Keratinocyte (primary cell): Measurements from ENCODE around the gene CTNNA3. TPM values are rescaled to one million over a fixed set of nuclear protein-coding genes. Genes with fewer than 3 reads are reported as not detected.

Source experiments
- DNase-seq: peaks from one replicate; pipeline ENCODE4 v3.0.0-alpha.2; 2011; ENCODE audit warnings: low read depth, missing footprints, low spot score
- FAIRE-seq: peaks from 2 replicates; lab custom pipeline; 2011; peaks lifted over from hg19 to GRCh38; lab: Jason Lieb, UNC
- H2AFZ ChIP-seq: 2 replicates; pipeline ENCODE4 v1.6.0; 2012; ENCODE audit warnings: low read length, control low read depth, inconsistent platforms; ENCODE audit not compliant: control insufficient read depth
- H3K27ac ChIP-seq: 2 replicates; pipeline ENCODE4 v1.5.1; 2011; ENCODE audit warnings: low read length; ENCODE audit not compliant: control insufficient read depth, insufficient read depth
- H3K27me3 ChIP-seq: 3 replicates; pipeline ENCODE4 v1.6.0; 2011; ENCODE audit warnings: low read length; ENCODE audit not compliant: control insufficient read depth, insufficient read depth; ENCODE audit errors: extremely low read depth
- H3K36me3 ChIP-seq, 2 experiments: 2 replicates in 1 of 2; 3 replicates in 1 of 2; pipeline ENCODE4 v1.5.1; 2011; ENCODE audit warnings: low read length in 2 of 2, mild to moderate bottlenecking in 1 of 2; ENCODE audit not compliant: control insufficient read depth in 2 of 2, insufficient read depth in 2 of 2; ENCODE audit errors: extremely low read depth in 1 of 2
- H3K4me1 ChIP-seq: 3 replicates; pipeline ENCODE4 v1.5.1; 2011; ENCODE audit warnings: low read length; ENCODE audit not compliant: control insufficient read depth, insufficient read depth; ENCODE audit errors: extremely low read depth
- H3K4me2 ChIP-seq: 3 replicates; pipeline ENCODE4 v1.6.0; 2011; ENCODE audit warnings: low read depth, low read length; ENCODE audit not compliant: control insufficient read depth, insufficient read depth; ENCODE audit errors: extremely low read depth
- H3K4me3 ChIP-seq, 3 experiments: fragments of 200-600 bp in 1 of 3; sonication (generic) in 1 of 3; 2 replicates in 2 of 3; 3 replicates in 1 of 3; pipeline ENCODE4 v1.5.1; 2011 to 2016; ENCODE audit warnings: low read length in 3 of 3, mild to moderate bottlenecking in 3 of 3, control low read depth in 2 of 3, inconsistent platforms in 1 of 3, low read depth in 1 of 3, mixed read lengths in 1 of 3, mixed run types in 1 of 3, moderate library complexity in 1 of 3; ENCODE audit not compliant: control insufficient read depth in 2 of 3, insufficient read depth in 2 of 3; ENCODE audit errors: extremely low read depth in 1 of 3
- H3K79me2 ChIP-seq: 2 replicates; pipeline ENCODE4 v1.6.0; 2012; ENCODE audit warnings: low read length; ENCODE audit not compliant: control insufficient read depth, insufficient read depth
- H3K9ac ChIP-seq: 3 replicates; pipeline ENCODE4 v1.6.0; 2011; ENCODE audit warnings: low read length; ENCODE audit not compliant: control insufficient read depth, insufficient read depth; ENCODE audit errors: extremely low read depth
- H3K9me1 ChIP-seq: 3 replicates; pipeline ENCODE4 v1.6.0; 2011; ENCODE audit warnings: low read length; ENCODE audit not compliant: control insufficient read depth, insufficient read depth; ENCODE audit errors: extremely low read depth
- H3K9me3 ChIP-seq: 2 replicates; pipeline ENCODE4 v1.5.1; 2012; ENCODE audit warnings: low read depth, low read length; ENCODE audit not compliant: control insufficient read depth
- H4K20me1 ChIP-seq: 3 replicates; pipeline ENCODE4 v1.6.0; 2011; ENCODE audit warnings: low read length; ENCODE audit not compliant: control insufficient read depth, insufficient read depth; ENCODE audit errors: extremely low read depth
- EZH2 ChIP-seq: IDR thresholded peaks from one replicate; pipeline ENCODE4 v1.6.1; 2012; ENCODE audit warnings: inconsistent platforms, mild to moderate bottlenecking, low read length, moderate library complexity
- dilution Hi-C: fragments of 300-500 bp; cut with MboI; formaldehyde crosslinking; loops from one replicate; pipeline ENCODE4 v1.7.0; 2020; ENCODE audit warnings: low sequenced_read_pairs; ENCODE audit not compliant: extremely low pct_ligation_motif_present
- polyA plus RNA-seq, 5 experiments: library from polyadenylated mRNA; depleted of rRNA in 3 of 5; stranded (reverse) in 3 of 5; stranded (forward) in 1 of 5; unstranded in 1 of 5; fragments of >200 nt; gene quantifications; 1 replicate in 1 of 5; 2 replicates in 3 of 5; 3 replicates in 1 of 5; pipeline versions ENCODE4 v1.2.1 to v1.2.3, GENCODE V29; 2011 to 2012; ENCODE audit warnings: missing spikeins in 2 of 5, low read depth in 1 of 5, low replicate concordance in 1 of 5
- TF ChIP-seq, protein P1 (sequence below), 3 experiments: IDR thresholded peaks in 1 of 3; conservative IDR thresholded peaks in 1 of 3; optimal IDR thresholded peaks in 1 of 3; 2 replicates in 2 of 3; 3 replicates in 1 of 3; pipeline versions ENCODE3 to v1.5.1; 2011; ENCODE audit warnings: low read length in 3 of 3, mild to moderate bottlenecking in 3 of 3, moderate library complexity in 2 of 3, control low read depth in 1 of 3, inconsistent platforms in 1 of 3; ENCODE audit not compliant: insufficient read depth in 2 of 3; ENCODE audit errors: extremely low read depth in 1 of 3

Gene CTNNA3
- polyA plus RNA-seq, 1 donor (not counting 4 experiments of a cell fraction or from before 2014, with no cell fraction given): 0.01 TPM

GRCh38 chr10:67151471-67151870, 544.5 kb downstream of the CTNNA3 start:
- no peak overlapping the region for H3K27ac ChIP-seq

GRCh38 chr10:67144530-67144929, 551.5 kb downstream of the CTNNA3 start:
- Histone ChIP-seq H4K20me1 (no peaks in the 10 kb centered on the region), H3K79me2 (no peaks in the 10 kb centered on the region), H3K4me3 (no peak overlapping the region), H3K36me3 (no peaks in the 10 kb centered on the region), H3K9ac (no peak overlapping the region), H3K9me3 (no peaks in the 10 kb centered on the region), H3K4me1 (no peaks in the 10 kb centered on the region), H3K9me1 (no peaks in the 10 kb centered on the region), H3K27me3 (no peaks in the 10 kb centered on the region), H2AFZ (no peak overlapping the region), H3K4me2 (no peak overlapping the region), H3K27ac (no peak overlapping the region)
- DNase-seq (no peak), FAIRE-seq (no peak)
- no peak for TF ChIP-seq EZH2
- dilution Hi-C loops: no loop called here

More at GRCh38 chr10:67151471-67151870, 544.5 kb downstream of the CTNNA3 start:
- no peaks in the 10 kb centered on the region for H3K9me1 ChIP-seq
- no peak overlapping the region for H3K4me3 ChIP-seq
- H3K36me3 ChIP-seq: no peaks in the 10 kb centered on the region
- H4K20me1 ChIP-seq: no peaks in the 10 kb centered on the region
- no peaks in the 10 kb centered on the region for H3K79me2 ChIP-seq
- no peaks in the 10 kb centered on the region for H3K9me3 ChIP-seq
- dilution Hi-C loops: no loop called here
- no peak overlapping the region for H3K9ac ChIP-seq
- H2AFZ ChIP-seq: no peak overlapping the region
- no peak for DNase-seq
- H3K4me1 ChIP-seq: no peaks in the 10 kb centered on the region
- TF ChIP-seq EZH2: no peak
- TF ChIP-seq, protein P1, sequence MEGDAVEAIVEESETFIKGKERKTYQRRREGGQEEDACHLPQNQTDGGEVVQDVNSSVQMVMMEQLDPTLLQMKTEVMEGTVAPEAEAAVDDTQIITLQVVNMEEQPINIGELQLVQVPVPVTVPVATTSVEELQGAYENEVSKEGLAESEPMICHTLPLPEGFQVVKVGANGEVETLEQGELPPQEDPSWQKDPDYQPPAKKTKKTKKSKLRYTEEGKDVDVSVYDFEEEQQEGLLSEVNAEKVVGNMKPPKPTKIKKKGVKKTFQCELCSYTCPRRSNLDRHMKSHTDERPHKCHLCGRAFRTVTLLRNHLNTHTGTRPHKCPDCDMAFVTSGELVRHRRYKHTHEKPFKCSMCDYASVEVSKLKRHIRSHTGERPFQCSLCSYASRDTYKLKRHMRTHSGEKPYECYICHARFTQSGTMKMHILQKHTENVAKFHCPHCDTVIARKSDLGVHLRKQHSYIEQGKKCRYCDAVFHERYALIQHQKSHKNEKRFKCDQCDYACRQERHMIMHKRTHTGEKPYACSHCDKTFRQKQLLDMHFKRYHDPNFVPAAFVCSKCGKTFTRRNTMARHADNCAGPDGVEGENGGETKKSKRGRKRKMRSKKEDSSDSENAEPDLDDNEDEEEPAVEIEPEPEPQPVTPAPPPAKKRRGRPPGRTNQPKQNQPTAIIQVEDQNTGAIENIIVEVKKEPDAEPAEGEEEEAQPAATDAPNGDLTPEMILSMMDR (optimal IDR thresholded peaks at IDR 0.05 in 1 of 3, IDR thresholded peaks at IDR 0.05 in 1 of 3, conservative IDR thresholded peaks at IDR 0.05 in 1 of 3; ENCODE audit: extremely low read depth in 1 of 3, insufficient read depth in 2 of 3, low read length in 3 of 3): no peak
- no peak for FAIRE-seq
- H3K4me2 ChIP-seq: no peak overlapping the region
- H3K27me3 ChIP-seq: no peaks in the 10 kb centered on the region

- H4K20me1 ChIP-seq: no peaks in the 10 kb centered on the region
- DNase-seq (no peak), FAIRE-seq (no peak)
- H3K9ac ChIP-seq: no peak overlapping the region
- no peaks in the 10 kb centered on the region for H3K4me1 ChIP-seq
- no peaks in the 10 kb centered on the region for H3K36me3 ChIP-seq
- no peaks in the 10 kb centered on the region for H3K79me2 ChIP-seq
- H2AFZ ChIP-seq: no peak overlapping the region
- H3K4me2 ChIP-seq: no peak overlapping the region
- no peaks in the 10 kb centered on the region for H3K27me3 ChIP-seq
- dilution Hi-C loops: no loop called here
- H3K27ac ChIP-seq: no peak overlapping the region
- TF ChIP-seq EZH2: no peak
- TF ChIP-seq, protein P1 (optimal IDR thresholded peaks at IDR 0.05 in 1 of 3, IDR thresholded peaks at IDR 0.05 in 1 of 3, conservative IDR thresholded peaks at IDR 0.05 in 1 of 3; ENCODE audit: extremely low read depth in 1 of 3, insufficient read depth in 2 of 3, low read length in 3 of 3): no peak
- no peaks in the 10 kb centered on the region for H3K9me3 ChIP-seq
- no peaks in the 10 kb centered on the region for H3K9me1 ChIP-seq
- no peak overlapping the region for H3K4me3 ChIP-seq
These were observed 554.7 kb downstream of the CTNNA3 start for GRCh38 chr10:67141300-67141699.
